ENCODE measurements around the gene DYNLT5. TPM values are rescaled to one million over a fixed set of nuclear protein-coding genes. Genes with fewer than 3 reads are reported as not detected.

Gene DYNLT5
- polyA plus RNA-seq, 1 of the 3 experiments (the other 2 are of a cell fraction) = not detected

DNA sequence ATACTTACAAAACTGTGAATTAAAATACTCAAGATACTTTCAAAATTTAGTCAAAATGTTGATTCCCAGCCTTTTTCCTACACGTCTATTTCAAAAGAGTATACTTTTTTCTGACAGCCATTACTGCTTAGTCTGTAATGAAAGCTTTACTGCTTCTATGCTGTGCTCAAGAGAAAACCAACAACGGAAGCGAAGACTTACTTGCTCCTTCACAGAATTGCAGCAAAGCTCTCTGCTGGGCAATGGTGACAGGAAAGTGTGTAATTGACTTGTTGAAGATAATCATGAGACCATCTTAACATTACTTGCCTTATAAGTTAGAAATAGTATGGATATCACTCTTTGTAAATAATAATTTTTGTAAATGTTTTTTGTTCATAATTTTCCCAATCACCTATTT, 1.7 kb upstream of the DYNLT5 start:
- H2AFZ ChIP-seq (ENCODE audit: low read depth) = no peak overlapping the region
- no peak overlapping the region for H3K4me3 ChIP-seq (ENCODE audit: low read depth in 2 of 2, low read length in 1 of 2)
- 90% methylated on average over 3 of the region's 3 CpGs for WGBS (ENCODE audit: low lambda C conversion rate)
- no peaks in the 10 kb centered on the region; a peak in 2 of 4 replicates for H3K4me1 ChIP-seq (ENCODE audit: control insufficient read depth in 1 of 2, insufficient read depth in 2 of 2, low read depth in 1 of 2, low read length in 1 of 2)
- ChIA-PET POLR2A (no interaction called here), CTCF (interaction anchor here (1.6 to 2.7 kb wide), 3 partner anchors 10 to 25 kb away, joined by 3 to 9 read pairs (median 8); no protein-coding TSS in a partner anchor)
- no peak overlapping the region for H3K27ac ChIP-seq (ENCODE audit: low read depth in 2 of 2, low read length in 1 of 2)
- H3F3A ChIP-seq (replicated peaks; ENCODE audit: insufficient read depth) = no peaks in the 10 kb centered on the region
- no peaks in the 10 kb centered on the region for H3K9me3 ChIP-seq
- no peaks in the 10 kb centered on the region for H3K9me2 ChIP-seq
- H3K27me3 ChIP-seq (ENCODE audit: insufficient read depth) = no peaks in the 10 kb centered on the region
- H3K36me3 ChIP-seq (replicated peaks in 1 of 2; ENCODE audit: control insufficient read depth in 1 of 2, insufficient read depth in 2 of 2, low read length in 1 of 2) = peaks cover 0 to 8% of the 10 kb centered on the region in 2 experiments
- DNase-seq = no peak
- TF ChIP-seq GATA2 (CRISPR knock-in tag; IDR thresholded peaks at IDR 0.05) (no peak), TEAD4 (IDR thresholded peaks at IDR 0.05; ENCODE audit: borderline replicate concordance, insufficient read depth) (no peak), NRF1 (IDR thresholded peaks at IDR 0.05; ENCODE audit: low read depth, low read length) (no peak), FOXJ3 (CRISPR knock-in tag; IDR thresholded peaks at IDR 0.05) (no peak), TCF12 (IDR thresholded peaks at IDR 0.05) (no peak), POLR2AphosphoS5 (IDR thresholded peaks at IDR 0.05; ENCODE audit: low read depth, low read length) (no peak), CTCF (IDR thresholded peaks at IDR 0.05) (no peak), EZH2phosphoT487 (IDR thresholded peaks at IDR 0.05; ENCODE audit: borderline replicate concordance, low read depth) (no peak), SIN3A (IDR thresholded peaks at IDR 0.05; ENCODE audit: borderline replicate concordance, low read depth, low read length) (no peak), REST (IDR thresholded peaks at IDR 0.05; ENCODE audit: low read depth, low read length) (no peak), TAF1 (IDR thresholded peaks at IDR 0.05; ENCODE audit: borderline replicate concordance, low read depth, low read length) (no peak), CHD2 (IDR thresholded peaks at IDR 0.05; ENCODE audit: low read length, partially characterized antibody) (no peak), PBX3 (IDR thresholded peaks at IDR 0.05) (no peak)
- TF ChIP-seq, protein P1, sequence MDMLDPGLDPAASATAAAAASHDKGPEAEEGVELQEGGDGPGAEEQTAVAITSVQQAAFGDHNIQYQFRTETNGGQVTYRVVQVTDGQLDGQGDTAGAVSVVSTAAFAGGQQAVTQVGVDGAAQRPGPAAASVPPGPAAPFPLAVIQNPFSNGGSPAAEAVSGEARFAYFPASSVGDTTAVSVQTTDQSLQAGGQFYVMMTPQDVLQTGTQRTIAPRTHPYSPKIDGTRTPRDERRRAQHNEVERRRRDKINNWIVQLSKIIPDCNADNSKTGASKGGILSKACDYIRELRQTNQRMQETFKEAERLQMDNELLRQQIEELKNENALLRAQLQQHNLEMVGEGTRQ (IDR thresholded peaks at IDR 0.05; ENCODE audit: borderline replicate concordance, low read depth, low read length) = no peak
- TF ChIP-seq, protein P2, sequence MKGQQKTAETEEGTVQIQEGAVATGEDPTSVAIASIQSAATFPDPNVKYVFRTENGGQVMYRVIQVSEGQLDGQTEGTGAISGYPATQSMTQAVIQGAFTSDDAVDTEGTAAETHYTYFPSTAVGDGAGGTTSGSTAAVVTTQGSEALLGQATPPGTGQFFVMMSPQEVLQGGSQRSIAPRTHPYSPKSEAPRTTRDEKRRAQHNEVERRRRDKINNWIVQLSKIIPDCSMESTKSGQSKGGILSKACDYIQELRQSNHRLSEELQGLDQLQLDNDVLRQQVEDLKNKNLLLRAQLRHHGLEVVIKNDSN (IDR thresholded peaks at IDR 0.05; ENCODE audit: borderline replicate concordance, low read depth) = no peak
- H4K20me1 ChIP-seq (ENCODE audit: insufficient read depth) = no peaks in the 10 kb centered on the region
- no peak overlapping the region for H3K9ac ChIP-seq
- H3K79me2 ChIP-seq (ENCODE audit: insufficient read depth) = no peaks in the 10 kb centered on the region
- no peak overlapping the region for H3K4me2 ChIP-seq
